GM12872 (cell line): Measurements from ENCODE around the gene GNAQ.

Experiments
- TF ChIP-seq, protein P1 (sequence below): IDR thresholded peaks from 3 replicates; pipeline ENCODE4 v1.5.1; 2011; ENCODE audit warnings: low read depth, mild to moderate bottlenecking, low read length, moderate library complexity; ENCODE audit not compliant: insufficient read depth

GNAQ gene

DNA sequence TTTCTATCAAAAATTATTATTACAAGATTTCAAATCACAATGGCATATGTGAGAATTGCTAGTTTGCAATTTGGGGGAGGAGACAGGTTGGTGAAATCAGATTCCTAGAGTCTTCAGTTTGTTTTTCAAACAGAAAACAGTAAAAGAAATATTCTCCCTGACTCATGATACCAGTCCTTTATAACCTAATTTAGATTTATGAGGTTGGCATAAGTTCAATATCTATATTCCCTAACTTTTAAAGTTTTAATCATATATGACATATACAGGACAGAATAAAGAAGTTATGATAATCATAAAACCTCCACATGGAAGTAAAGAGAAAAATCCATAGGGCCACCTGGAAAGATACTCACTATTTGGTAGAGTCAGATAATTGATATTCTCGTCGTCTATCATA is 216.4 kb downstream of the GNAQ start:
- TF ChIP-seq, protein P1, sequence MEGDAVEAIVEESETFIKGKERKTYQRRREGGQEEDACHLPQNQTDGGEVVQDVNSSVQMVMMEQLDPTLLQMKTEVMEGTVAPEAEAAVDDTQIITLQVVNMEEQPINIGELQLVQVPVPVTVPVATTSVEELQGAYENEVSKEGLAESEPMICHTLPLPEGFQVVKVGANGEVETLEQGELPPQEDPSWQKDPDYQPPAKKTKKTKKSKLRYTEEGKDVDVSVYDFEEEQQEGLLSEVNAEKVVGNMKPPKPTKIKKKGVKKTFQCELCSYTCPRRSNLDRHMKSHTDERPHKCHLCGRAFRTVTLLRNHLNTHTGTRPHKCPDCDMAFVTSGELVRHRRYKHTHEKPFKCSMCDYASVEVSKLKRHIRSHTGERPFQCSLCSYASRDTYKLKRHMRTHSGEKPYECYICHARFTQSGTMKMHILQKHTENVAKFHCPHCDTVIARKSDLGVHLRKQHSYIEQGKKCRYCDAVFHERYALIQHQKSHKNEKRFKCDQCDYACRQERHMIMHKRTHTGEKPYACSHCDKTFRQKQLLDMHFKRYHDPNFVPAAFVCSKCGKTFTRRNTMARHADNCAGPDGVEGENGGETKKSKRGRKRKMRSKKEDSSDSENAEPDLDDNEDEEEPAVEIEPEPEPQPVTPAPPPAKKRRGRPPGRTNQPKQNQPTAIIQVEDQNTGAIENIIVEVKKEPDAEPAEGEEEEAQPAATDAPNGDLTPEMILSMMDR: no peak

GRCh38 chr9:77811832-77812231 is 219.8 kb downstream of the GNAQ start:
- TF ChIP-seq, protein P1: no peak

DNA sequence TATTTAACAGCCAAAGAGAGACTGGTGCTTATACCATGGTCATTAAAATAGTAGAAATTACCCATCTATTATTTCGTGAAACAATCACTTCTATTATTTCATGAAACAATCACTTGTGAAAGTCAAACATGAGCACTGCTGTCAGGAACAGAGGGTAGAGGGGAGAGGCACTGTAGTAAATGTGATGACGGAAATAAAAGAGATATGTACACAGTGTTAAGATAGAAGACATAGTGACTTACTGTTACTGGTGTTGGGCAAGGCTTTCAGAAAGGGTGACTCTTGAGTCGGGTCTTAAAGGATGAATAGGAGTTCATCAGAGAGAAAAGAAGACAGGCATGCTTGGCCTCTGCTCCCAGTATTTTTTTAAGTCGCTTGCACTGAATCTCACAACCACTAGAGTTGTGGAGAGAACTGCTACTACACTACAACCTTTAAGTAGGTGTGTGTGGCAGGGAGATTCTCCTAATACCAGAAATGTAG is 220.9 kb downstream of the GNAQ start:
- TF ChIP-seq, protein P1: no peak

DNA sequence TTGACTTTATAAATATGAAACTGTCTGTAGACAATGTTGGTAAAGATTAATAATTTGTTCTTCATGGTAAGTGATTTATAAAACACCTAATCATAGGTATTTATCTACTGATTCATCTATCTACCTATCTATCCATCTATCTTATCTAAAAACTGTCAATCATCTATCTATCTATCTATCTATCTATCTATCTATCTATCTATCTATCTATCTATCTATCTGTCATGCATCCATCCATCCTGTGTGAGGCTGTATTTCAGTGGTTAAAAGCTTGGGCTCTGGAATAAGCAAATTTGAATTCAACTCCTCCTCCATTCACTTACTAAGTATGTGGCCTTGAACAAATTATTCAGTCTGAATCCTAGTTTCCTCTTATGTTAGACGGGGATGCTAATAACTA is 221.6 kb downstream of the GNAQ start:
- TF ChIP-seq, protein P1: no peak

DNA sequence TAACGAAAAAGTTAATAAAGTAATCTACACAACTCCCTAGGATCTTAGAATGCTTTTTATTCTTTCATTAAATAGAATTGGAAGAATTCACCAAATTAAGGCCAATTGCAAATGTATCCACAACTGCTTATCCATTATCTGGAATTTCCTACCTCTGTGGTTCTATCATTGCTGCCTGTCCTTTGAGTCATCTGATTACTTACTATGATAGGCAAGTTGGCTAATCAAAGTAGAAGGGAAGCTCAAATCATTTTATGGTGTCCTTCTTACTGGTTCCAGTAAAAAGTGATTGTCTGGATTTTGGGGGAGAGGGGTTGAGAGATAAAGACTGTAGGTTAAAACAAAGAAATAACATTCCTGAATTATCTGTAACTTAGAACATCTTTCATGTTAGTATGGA is 222.1 kb downstream of the GNAQ start:
- TF ChIP-seq, protein P1: no peak

DNA sequence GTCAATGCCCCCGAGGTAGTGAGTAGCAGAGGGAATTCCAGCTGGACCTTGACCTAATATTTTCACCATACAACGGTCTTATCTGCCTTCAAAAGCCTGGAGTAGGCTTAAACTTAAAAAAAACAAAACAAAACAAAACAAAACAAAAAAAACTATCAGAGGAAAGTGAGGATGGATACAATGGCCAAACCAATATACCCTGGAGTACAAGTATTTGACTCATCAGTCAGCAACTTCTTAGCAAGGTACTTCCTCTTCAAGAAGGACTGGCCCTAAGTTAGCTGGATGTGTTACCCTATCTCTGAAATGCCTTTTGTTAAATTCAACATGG is 222.9 kb downstream of the GNAQ start:
- TF ChIP-seq, protein P1: no peak

GRCh38 chr9:77807846-77808750 is 223.5 kb downstream of the GNAQ start:
- TF ChIP-seq, protein P1: no peak
